Vagina (tissue), 2 donors: ENCODE data around the gene IL20.

Source experiments
- POLR2A ChIP-seq, 2 donors: fragments of 450-650 bp; IDR thresholded peaks; one replicate each; pipeline ENCODE4 v1.6.1; 2017; ENCODE audit warnings: antibody characterized with exemption in 2 of 2, mild to moderate bottlenecking in 2 of 2, moderate library complexity in 2 of 2
- TF ChIP-seq, protein P1 (sequence below), 3 experiments: fragments of 450-650 bp in 2 of 3; fragments of 200-600 bp in 1 of 3; sonication (generic) in 1 of 3; IDR thresholded peaks; one replicate each; pipeline ENCODE4 v1.5.1; 2017 to 2019; ENCODE audit warnings: antibody characterized with exemption in 3 of 3, mild to moderate bottlenecking in 2 of 3, moderate library complexity in 2 of 3

GRCh38 chr1:206908038-206908437, 42.6 kb downstream of the IL20 start:
- TF ChIP-seq, protein P1, sequence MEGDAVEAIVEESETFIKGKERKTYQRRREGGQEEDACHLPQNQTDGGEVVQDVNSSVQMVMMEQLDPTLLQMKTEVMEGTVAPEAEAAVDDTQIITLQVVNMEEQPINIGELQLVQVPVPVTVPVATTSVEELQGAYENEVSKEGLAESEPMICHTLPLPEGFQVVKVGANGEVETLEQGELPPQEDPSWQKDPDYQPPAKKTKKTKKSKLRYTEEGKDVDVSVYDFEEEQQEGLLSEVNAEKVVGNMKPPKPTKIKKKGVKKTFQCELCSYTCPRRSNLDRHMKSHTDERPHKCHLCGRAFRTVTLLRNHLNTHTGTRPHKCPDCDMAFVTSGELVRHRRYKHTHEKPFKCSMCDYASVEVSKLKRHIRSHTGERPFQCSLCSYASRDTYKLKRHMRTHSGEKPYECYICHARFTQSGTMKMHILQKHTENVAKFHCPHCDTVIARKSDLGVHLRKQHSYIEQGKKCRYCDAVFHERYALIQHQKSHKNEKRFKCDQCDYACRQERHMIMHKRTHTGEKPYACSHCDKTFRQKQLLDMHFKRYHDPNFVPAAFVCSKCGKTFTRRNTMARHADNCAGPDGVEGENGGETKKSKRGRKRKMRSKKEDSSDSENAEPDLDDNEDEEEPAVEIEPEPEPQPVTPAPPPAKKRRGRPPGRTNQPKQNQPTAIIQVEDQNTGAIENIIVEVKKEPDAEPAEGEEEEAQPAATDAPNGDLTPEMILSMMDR (IDR thresholded peaks at IDR 0.05) = no peak
- no peak for TF ChIP-seq POLR2A (IDR thresholded peaks at IDR 0.05)
